Endothelial cell of umbilical vein (primary cell): ENCODE results near the gene GPD1. TPM values are rescaled to one million over a fixed set of nuclear protein-coding genes. Genes with fewer than 3 reads are reported as not detected.

Source experiments
- BruUV-seq: library from RNA; stranded (reverse); fragments of 400-500 nt; replicated peaks from 2 replicates; lab custom pipeline; 2021; lab: Mats Ljungman, UMichigan
- CTCF ChIA-PET: fragments of 300-600, 350-600 bp; sonication (Branson Sonifier 250); formaldehyde crosslinking; loops from one replicate; lab custom pipeline; 2021; ENCODE audit warnings: antibody characterized with exemption, inconsistent platforms; lab: Charles Lee
- POLR2A ChIA-PET: fragments of 300-600, 350-600 bp; sonication (Branson Sonifier 250); formaldehyde crosslinking; loops from one replicate; lab custom pipeline; 2021; ENCODE audit warnings: antibody characterized with exemption, inconsistent platforms; lab: Charles Lee
- DNase-seq: peaks from one replicate; pipeline ENCODE4 v3.0.0-alpha.2; 2011; ENCODE audit warnings: low read depth, low spot score
- FAIRE-seq: peaks from 2 replicates; lab custom pipeline; 2011; peaks lifted over from hg19 to GRCh38; lab: Jason Lieb, UNC
- H2AFZ ChIP-seq: 2 replicates; pipeline ENCODE4 v1.6.0; 2012; ENCODE audit warnings: low read depth, low read length, control low read depth, inconsistent platforms
- H3K27ac ChIP-seq: 2 replicates; pipeline ENCODE4 v1.5.1; 2011; ENCODE audit warnings: low read depth, mild to moderate bottlenecking, control low read depth, low read length, moderate library complexity; ENCODE audit not compliant: insufficient read depth
- H3K27me3 ChIP-seq, 2 experiments: 2 replicates each; pipeline versions ENCODE4 v1.6.0 to v1.6.1; 2011; ENCODE audit warnings: low read length in 2 of 2, mixed read lengths in 1 of 2; ENCODE audit not compliant: control insufficient read depth in 2 of 2, insufficient read depth in 2 of 2
- H3K36me3 ChIP-seq, 2 experiments: 2 replicates in 1 of 2; 3 replicates in 1 of 2; pipeline ENCODE4 v1.5.1; 2011; ENCODE audit warnings: low read length in 2 of 2, mild to moderate bottlenecking in 1 of 2, moderate library complexity in 1 of 2; ENCODE audit not compliant: control insufficient read depth in 2 of 2, insufficient read depth in 2 of 2; ENCODE audit errors: extremely low read depth in 1 of 2
- H3K4me1 ChIP-seq: 3 replicates; pipeline ENCODE4 v1.5.1; 2011; ENCODE audit warnings: mild to moderate bottlenecking, low read length; ENCODE audit not compliant: control insufficient read depth, insufficient read depth; ENCODE audit errors: extremely low read depth
- H3K4me2 ChIP-seq: 2 replicates; pipeline ENCODE4 v1.6.1; 2011; ENCODE audit warnings: low read length, control low read depth, mixed read lengths; ENCODE audit not compliant: insufficient read depth
- H3K4me3 ChIP-seq, 3 experiments: fragments of 200-600 bp in 1 of 3; sonication (generic), shearing (Covaris generic) in 1 of 3; replicated peaks in 1 of 3; 2 replicates each; pipeline ENCODE4 v1.5.1; 2011 to 2016; ENCODE audit warnings: control low read depth in 3 of 3, low read length in 3 of 3, mild to moderate bottlenecking in 2 of 3, inconsistent platforms in 1 of 3, low read depth in 1 of 3, moderate library complexity in 1 of 3; ENCODE audit not compliant: insufficient read depth in 1 of 3
- H3K79me2 ChIP-seq: 2 replicates; pipeline ENCODE4 v1.6.0; 2012; ENCODE audit warnings: low read length, inconsistent platforms; ENCODE audit not compliant: control insufficient read depth, insufficient read depth
- H3K9ac ChIP-seq: replicated peaks from 2 replicates; pipeline ENCODE3; 2011; ENCODE audit warnings: low read length, control low read depth; ENCODE audit not compliant: insufficient read depth; ENCODE audit errors: extremely low read depth
- H3K9me1 ChIP-seq: replicated peaks from 3 replicates; pipeline ENCODE4 v1.6.0; 2011; ENCODE audit warnings: mild to moderate bottlenecking, low read length; ENCODE audit not compliant: control insufficient read depth, insufficient read depth; ENCODE audit errors: extremely low read depth
- H3K9me3 ChIP-seq: replicated peaks from 2 replicates; pipeline ENCODE4 v1.5.1; 2012; ENCODE audit warnings: low read length, inconsistent platforms; ENCODE audit not compliant: control insufficient read depth, insufficient read depth
- H4K20me1 ChIP-seq: replicated peaks from 2 replicates; pipeline ENCODE3; 2011; ENCODE audit warnings: mild to moderate bottlenecking, low read length; ENCODE audit not compliant: control insufficient read depth, insufficient read depth; ENCODE audit errors: extremely low read depth
- FOS ChIP-seq: IDR thresholded peaks from 2 replicates; pipeline ENCODE4 v1.6.1; 2011; ENCODE audit warnings: mild to moderate bottlenecking, low read length, moderate library complexity, borderline replicate concordance; ENCODE audit not compliant: insufficient read depth
- GATA2 ChIP-seq: IDR thresholded peaks from 2 replicates; pipeline ENCODE4 v1.7.0; 2011; ENCODE audit warnings: low read depth, mild to moderate bottlenecking, moderate library complexity, mixed read lengths, low read length; ENCODE audit not compliant: insufficient read length, insufficient read depth
- MYC ChIP-seq: IDR thresholded peaks from one replicate; pipeline ENCODE4 v1.6.1; 2011; ENCODE audit warnings: mild to moderate bottlenecking, low read depth, low read length
- POLR2AphosphoS5 ChIP-seq: IDR thresholded peaks from 2 replicates; pipeline ENCODE4 v1.6.1; 2012; ENCODE audit warnings: low read depth, mild to moderate bottlenecking, control low read depth, low read length, moderate library complexity; ENCODE audit not compliant: insufficient read depth
- dilution Hi-C: fragments of 300-500 bp; cut with MboI; formaldehyde crosslinking; loops from one replicate; pipeline ENCODE4 v1.15.0; 2019; ENCODE audit warnings: low sequenced_read_pairs; ENCODE audit not compliant: extremely low pct_ligation_motif_present
- intact Hi-C: fragments of 100-400 bp; cut with micrococcal nuclease; formaldehyde crosslinking; loops from one replicate; pipeline ENCODE4 v1.10.0; 2022
- polyA plus RNA-seq, 4 experiments: library from polyadenylated mRNA; depleted of rRNA in 3 of 4; stranded (reverse) in 3 of 4; unstranded in 1 of 4; fragments of >200 nt; gene quantifications; 2 replicates each; pipeline versions ENCODE4 v1.2.1 to v1.2.3, GENCODE V29; 2011 to 2012; ENCODE audit warnings: missing spikeins in 1 of 4
- total RNA-seq: library from RNA; stranded (reverse); gene quantifications from 2 replicates; pipeline ENCODE4 v1.2.3, GENCODE V29; 2021
- TF ChIP-seq, protein P1 (sequence below), 2 donors: IDR thresholded peaks; 1 replicate in 1 of 2; 2 replicates in 1 of 2; pipeline ENCODE4 v1.5.1; 2011; ENCODE audit warnings: low read length in 2 of 2, mild to moderate bottlenecking in 2 of 2, moderate library complexity in 2 of 2, control low read depth in 1 of 2, inconsistent platforms in 1 of 2, low read depth in 1 of 2; ENCODE audit not compliant: insufficient read depth in 1 of 2; ENCODE audit errors: extremely low read depth in 1 of 2

Gene GPD1
- total and polyA plus RNA-seq, 2 donors (not counting 3 experiments of a cell fraction or from before 2014, with no cell fraction given), result 0.07 TPM; not detected in 1

DNA sequence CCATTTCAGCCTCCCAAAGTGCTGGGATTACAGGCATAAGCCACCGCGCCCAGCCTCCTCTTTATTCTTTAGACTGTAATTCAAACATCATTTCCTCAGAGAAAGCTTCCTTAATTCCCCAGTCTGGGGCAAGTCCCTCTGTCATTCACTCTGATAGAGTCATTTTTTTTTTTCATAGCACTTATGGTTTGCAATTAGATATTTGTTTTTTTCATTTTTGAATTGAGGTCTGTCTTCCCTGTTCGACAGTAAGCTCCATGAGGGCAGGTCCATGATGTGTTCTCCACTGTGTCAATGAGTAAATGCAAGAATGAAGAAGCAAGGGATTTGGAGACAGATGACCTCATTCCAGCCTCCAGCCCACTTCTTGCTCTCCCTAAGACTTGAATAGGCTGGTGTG lies 34.3 kb upstream of the GPD1 start:
- H3K4me1 ChIP-seq, result peaks cover 4% of the 10 kb centered on the region
- no peaks in the 10 kb centered on the region for H3K9me3 ChIP-seq
- H3K36me3 ChIP-seq, result no peaks in the 10 kb centered on the region
- no peak overlapping the region for H3K27ac ChIP-seq
- DNase-seq, result no peak
- no peaks in the 10 kb centered on the region for H3K9me1 ChIP-seq
- no TSS peak for BruUV-seq
- no peak overlapping the region for H2AFZ ChIP-seq
- H4K20me1 ChIP-seq, result no peaks in the 10 kb centered on the region
- intact Hi-C loops, result no loop called here
- no peak overlapping the region for H3K9ac ChIP-seq
- no peak for FAIRE-seq
- ChIA-PET POLR2A (no interaction called here), CTCF (interaction anchor here (0.8 to 12.1 kb wide), 8 partner anchors 9 to 292 kb away, joined by 3 to 317 read pairs (median 28); partner anchors contain the start of gene AQP6)
- no peaks in the 10 kb centered on the region for H3K79me2 ChIP-seq
- peaks cover 13 to 15% of the 10 kb centered on the region in 2 experiments for H3K27me3 ChIP-seq
- no peak for TF ChIP-seq POLR2AphosphoS5
- no peak for TF ChIP-seq FOS
- TF ChIP-seq GATA2, result no peak
- no peak for TF ChIP-seq MYC
- H3K4me3 ChIP-seq, result no peak overlapping the region
- dilution Hi-C loops, result loop anchor here (25.0 kb wide), 1 partner anchor 107 kb away; the partner anchor contains the start of genes AQP2, AQP5 and AQP6
- no peak overlapping the region for H3K4me2 ChIP-seq

DNA sequence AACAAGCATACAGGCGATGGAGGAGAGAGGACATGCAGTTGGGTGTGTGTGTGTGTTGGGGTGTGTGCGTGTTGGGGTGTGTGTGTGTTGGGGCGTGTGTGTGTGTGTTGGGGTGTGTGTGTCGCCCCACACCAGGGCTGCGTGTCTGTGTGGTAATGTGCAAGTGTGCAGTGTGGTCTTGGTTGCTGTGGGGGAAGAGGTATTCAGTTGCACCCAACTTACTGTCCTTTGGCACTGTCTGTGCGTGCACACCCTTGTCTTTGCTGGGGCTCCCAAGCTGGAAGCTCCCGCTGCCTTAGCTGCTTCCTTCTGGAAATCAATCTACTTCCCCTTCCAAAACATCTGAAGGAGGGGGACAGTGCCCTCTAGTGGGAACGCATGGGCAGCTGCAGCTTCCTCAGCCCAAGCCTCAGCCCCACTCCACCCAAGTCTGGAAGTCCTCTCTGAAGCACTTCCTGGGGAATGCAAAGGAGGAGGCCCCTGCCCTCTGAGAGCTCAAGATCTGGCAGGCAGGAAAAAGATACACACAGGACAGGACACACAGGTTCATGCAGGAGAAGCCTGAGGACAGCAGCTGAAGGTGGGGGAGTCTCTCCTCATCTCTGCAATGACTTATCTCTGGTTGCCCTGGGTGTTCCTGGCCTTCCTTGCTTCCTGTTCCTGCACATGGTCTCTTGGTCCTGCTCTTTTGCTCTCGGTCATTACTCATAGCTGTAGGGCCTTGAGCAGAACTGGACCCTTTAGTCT lies 33.3 kb upstream of the GPD1 start:
- H3K4me3 ChIP-seq, result no peak overlapping the region
- no peaks in the 10 kb centered on the region for H3K9me1 ChIP-seq
- POLR2A ChIA-PET, result interaction anchor here (0.6 to 0.7 kb wide), 2 partner anchors 14 to 233 kb away, joined by 3 read pairs; partner anchors contain the start of gene SMARCD1
- H3K27me3 ChIP-seq, result peaks cover 11% of the 10 kb centered on the region in 2 experiments
- no TSS peak for BruUV-seq
- FAIRE-seq (peak; percentile 94), DNase-seq (peak; percentile 76)
- no peaks in the 10 kb centered on the region for H3K9me3 ChIP-seq
- H3K4me1 ChIP-seq, result peaks cover 4% of the 10 kb centered on the region
- peak overlapping the region; percentile 45 for H2AFZ ChIP-seq
- H4K20me1 ChIP-seq, result no peaks in the 10 kb centered on the region
- CTCF ChIA-PET, result interaction anchor here (0.6 to 12.1 kb wide), 48 partner anchors 8 to 325 kb away, joined by 3 to 317 read pairs (median 6); partner anchors contain the start of genes AQP6, BCDIN3D, CERS5 and COX14
- no peak overlapping the region for H3K9ac ChIP-seq
- H3K36me3 ChIP-seq, result no peaks in the 10 kb centered on the region
- TF ChIP-seq GATA2, result no peak
- TF ChIP-seq, protein P1, sequence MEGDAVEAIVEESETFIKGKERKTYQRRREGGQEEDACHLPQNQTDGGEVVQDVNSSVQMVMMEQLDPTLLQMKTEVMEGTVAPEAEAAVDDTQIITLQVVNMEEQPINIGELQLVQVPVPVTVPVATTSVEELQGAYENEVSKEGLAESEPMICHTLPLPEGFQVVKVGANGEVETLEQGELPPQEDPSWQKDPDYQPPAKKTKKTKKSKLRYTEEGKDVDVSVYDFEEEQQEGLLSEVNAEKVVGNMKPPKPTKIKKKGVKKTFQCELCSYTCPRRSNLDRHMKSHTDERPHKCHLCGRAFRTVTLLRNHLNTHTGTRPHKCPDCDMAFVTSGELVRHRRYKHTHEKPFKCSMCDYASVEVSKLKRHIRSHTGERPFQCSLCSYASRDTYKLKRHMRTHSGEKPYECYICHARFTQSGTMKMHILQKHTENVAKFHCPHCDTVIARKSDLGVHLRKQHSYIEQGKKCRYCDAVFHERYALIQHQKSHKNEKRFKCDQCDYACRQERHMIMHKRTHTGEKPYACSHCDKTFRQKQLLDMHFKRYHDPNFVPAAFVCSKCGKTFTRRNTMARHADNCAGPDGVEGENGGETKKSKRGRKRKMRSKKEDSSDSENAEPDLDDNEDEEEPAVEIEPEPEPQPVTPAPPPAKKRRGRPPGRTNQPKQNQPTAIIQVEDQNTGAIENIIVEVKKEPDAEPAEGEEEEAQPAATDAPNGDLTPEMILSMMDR (IDR thresholded peaks at IDR 0.05; ENCODE audit: extremely low read depth in 1 of 2, insufficient read depth in 1 of 2, low read depth in 1 of 2, low read length in 2 of 2), result peak; percentile 93 to 95
- intact Hi-C loops, result loop anchor here (1.0 to 5.0 kb wide), 5 partner anchors 31 to 293 kb away; no protein-coding TSS in a partner anchor
- no peaks in the 10 kb centered on the region for H3K79me2 ChIP-seq
- no peak overlapping the region for H3K4me2 ChIP-seq
- no peak overlapping the region for H3K27ac ChIP-seq
- dilution Hi-C loops, result loop anchor here (25.0 kb wide), 1 partner anchor 108 kb away; the partner anchor contains the start of genes AQP2, AQP5 and AQP6
